Loucy (cell line): Measurements from ENCODE around the gene PRKN.

Experiments used
- H2AFZ ChIP-seq: fragments of 200-600 bp; sonication (generic); 2 replicates; pipeline ENCODE4 v1.6.0; 2016; ENCODE audit warnings: antibody characterized with exemption, mild to moderate bottlenecking, low read length, moderate library complexity
- H3F3A ChIP-seq: fragments of 200-600 bp; 2 replicates; pipeline ENCODE4 v1.6.0; 2016; ENCODE audit warnings: antibody characterized with exemption, low read depth, mild to moderate bottlenecking
- H3K27me3 ChIP-seq: fragments of 200-600 bp; sonication (generic); 2 replicates; pipeline ENCODE4 v1.6.1; 2014; ENCODE audit warnings: low read length, mild to moderate bottlenecking; ENCODE audit not compliant: insufficient read depth, poor library complexity, severe bottlenecking
- H3K36me3 ChIP-seq: fragments of 200-600 bp; sonication (generic); 2 replicates; pipeline ENCODE4 v1.6.1; 2016; ENCODE audit warnings: low read length; ENCODE audit not compliant: insufficient read depth
- H3K4me1 ChIP-seq: fragments of 200-600 bp; sonication (generic); 2 replicates; pipeline ENCODE4 v1.5.1; 2014; ENCODE audit warnings: low read length, mild to moderate bottlenecking; ENCODE audit not compliant: insufficient read depth, poor library complexity, severe bottlenecking
- H3K4me2 ChIP-seq: fragments of 200-600 bp; sonication (generic); 2 replicates; pipeline ENCODE4 v1.6.0; 2014; ENCODE audit warnings: antibody characterized with exemption, low read length, low read depth, mild to moderate bottlenecking; ENCODE audit not compliant: poor library complexity, severe bottlenecking
- H3K4me3 ChIP-seq: fragments of 200-600 bp; sonication (generic); 2 replicates; pipeline ENCODE4 v1.5.1; 2014; ENCODE audit warnings: low read length, mild to moderate bottlenecking, mixed read lengths; ENCODE audit not compliant: poor library complexity, severe bottlenecking
- H3K79me2 ChIP-seq: fragments of 200-600 bp; sonication (generic); 2 replicates; pipeline ENCODE4 v1.6.1; 2014; ENCODE audit warnings: low read length; ENCODE audit not compliant: insufficient read depth
- H3K9ac ChIP-seq: fragments of 200-600 bp; sonication (generic); 2 replicates; pipeline ENCODE4 v1.6.0; 2014; ENCODE audit warnings: mild to moderate bottlenecking, low read depth, low read length, moderate library complexity; ENCODE audit not compliant: poor library complexity, severe bottlenecking
- H3K9me2 ChIP-seq: fragments of 200-600 bp; sonication (generic); replicated peaks from 2 replicates; pipeline ENCODE4 v1.6.1; 2016; ENCODE audit warnings: low read depth, low read length, mixed read lengths
- H3K9me3 ChIP-seq: fragments of 200-600 bp; sonication (generic); 2 replicates; pipeline ENCODE4 v1.6.1; 2014; ENCODE audit warnings: mild to moderate bottlenecking, antibody characterized with exemption, low read length, low read depth; ENCODE audit not compliant: insufficient read depth
- H4K20me1 ChIP-seq: fragments of 200-600 bp; sonication (generic); 2 replicates; pipeline ENCODE4 v1.6.0; 2014; ENCODE audit warnings: antibody characterized with exemption, low read length, mild to moderate bottlenecking; ENCODE audit not compliant: insufficient read depth, poor library complexity, severe bottlenecking
- CTCF ChIP-seq: fragments of 200-600 bp; sonication (generic); conservative IDR thresholded peaks from 2 replicates; pipeline ENCODE4 v1.5.1; 2014; ENCODE audit warnings: mild to moderate bottlenecking, antibody characterized with exemption, low read length
- EZH2phosphoT487 ChIP-seq: fragments of 200-600 bp; IDR thresholded peaks from 2 replicates; pipeline ENCODE4 v1.6.1; 2018; ENCODE audit warnings: antibody characterized with exemption, mild to moderate bottlenecking, moderate library complexity, borderline replicate concordance

The PRKN gene

DNA sequence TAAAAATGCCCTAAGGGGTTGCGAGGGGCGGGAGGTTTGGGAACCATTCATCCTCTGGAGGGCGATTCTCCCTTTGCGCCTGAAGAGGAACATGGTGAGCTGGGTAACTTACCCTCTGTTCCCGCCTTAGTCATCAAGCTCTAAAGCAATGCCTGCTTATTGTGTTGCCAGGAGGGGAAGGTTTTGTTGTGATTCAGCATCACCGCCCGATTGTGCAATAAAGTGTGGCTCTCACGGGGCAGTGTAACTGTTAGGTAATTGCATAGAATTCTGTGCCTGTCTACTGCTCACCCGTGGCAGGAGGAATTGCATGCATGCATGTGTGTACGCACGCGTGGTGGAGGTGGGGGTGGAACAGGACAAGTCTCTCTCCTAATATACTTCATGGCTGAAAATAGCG, 1358.2 kb downstream of the PRKN start:
- no peaks in the 10 kb centered on the region for H3K27me3 ChIP-seq
- H4K20me1 ChIP-seq, result no peaks in the 10 kb centered on the region
- no peak overlapping the region for H3K4me3 ChIP-seq
- H3K9me3 ChIP-seq, result no peaks in the 10 kb centered on the region
- H3K9me2 ChIP-seq, result no peaks in the 10 kb centered on the region
- H3K4me1 ChIP-seq, result no peaks in the 10 kb centered on the region
- TF ChIP-seq CTCF, result no peak
- no peak for TF ChIP-seq EZH2phosphoT487
- no peak overlapping the region for H3K9ac ChIP-seq
- H2AFZ ChIP-seq, result no peak overlapping the region
- no peaks in the 10 kb centered on the region for H3K79me2 ChIP-seq
- no peaks in the 10 kb centered on the region for H3K36me3 ChIP-seq
- no peak overlapping the region for H3K4me2 ChIP-seq
- no peaks in the 10 kb centered on the region for H3F3A ChIP-seq

DNA sequence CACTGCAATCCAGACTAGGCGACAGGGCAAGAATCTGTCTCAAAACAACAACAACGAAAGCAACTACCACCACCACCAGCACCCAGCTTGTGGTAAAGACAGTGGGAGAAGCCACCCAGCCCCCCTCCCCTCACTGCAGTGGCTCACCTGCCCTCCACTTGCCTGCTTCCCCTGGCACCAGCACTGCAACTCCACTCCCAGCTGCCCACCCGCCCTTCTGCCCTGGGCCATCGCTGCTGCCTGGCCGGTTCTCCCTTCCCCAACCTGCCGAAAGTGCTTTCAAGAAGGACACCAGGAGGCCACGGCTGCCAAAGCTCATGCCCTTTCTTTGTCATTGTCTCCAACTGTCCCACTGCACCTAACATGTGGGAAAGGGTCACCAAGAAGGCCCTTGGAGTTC, 1359.1 kb downstream of the PRKN start:
- no peaks in the 10 kb centered on the region for H3K4me1 ChIP-seq
- no peaks in the 10 kb centered on the region for H3F3A ChIP-seq
- H3K4me2 ChIP-seq, result no peak overlapping the region
- no peak overlapping the region for H3K4me3 ChIP-seq
- no peak overlapping the region for H2AFZ ChIP-seq
- no peaks in the 10 kb centered on the region for H3K36me3 ChIP-seq
- H3K9ac ChIP-seq, result no peak overlapping the region
- no peaks in the 10 kb centered on the region for H4K20me1 ChIP-seq
- H3K9me3 ChIP-seq, result no peaks in the 10 kb centered on the region
- no peaks in the 10 kb centered on the region for H3K27me3 ChIP-seq
- H3K9me2 ChIP-seq, result no peaks in the 10 kb centered on the region
- TF ChIP-seq EZH2phosphoT487 (no peak), CTCF (no peak)
- H3K79me2 ChIP-seq, result no peaks in the 10 kb centered on the region

- no peaks in the 10 kb centered on the region for H3K27me3 ChIP-seq
- H3K4me3 ChIP-seq, result no peak overlapping the region
- no peaks in the 10 kb centered on the region for H3K9me2 ChIP-seq
- H4K20me1 ChIP-seq, result no peaks in the 10 kb centered on the region
- H2AFZ ChIP-seq, result no peak overlapping the region
- TF ChIP-seq EZH2phosphoT487 (no peak), CTCF (no peak)
- H3K9ac ChIP-seq, result no peak overlapping the region
- H3K4me2 ChIP-seq, result no peak overlapping the region
- 0 out of 2 replicates have a peak, but pooled peaks cover 3% of the 10 kb centered on the region for H3K9me3 ChIP-seq
- no peaks in the 10 kb centered on the region for H3K4me1 ChIP-seq
- H3F3A ChIP-seq, result no peaks in the 10 kb centered on the region
- H3K79me2 ChIP-seq, result no peaks in the 10 kb centered on the region
- no peaks in the 10 kb centered on the region for H3K36me3 ChIP-seq
These were observed 1360.1 kb downstream of the PRKN start for GRCh38 chr6:161367472-161367871.
